Fibroblast of peridontal ligament (primary cell): ENCODE data around the gene ICOSLG.
A peak's percentile ranks its signal among the peaks of the same experiment; 100 is the strongest.
"Not testable (repeated sequence)": the region's sequence is repeated elsewhere in the genome, so short reads cannot be mapped to it uniquely, and the experiment has no call there.

ENCODE experiments used
- DNase-seq: peaks from one replicate; pipeline ENCODE4 v3.0.0-alpha.2; 2010; ENCODE audit errors: extremely low read depth

ICOSLG gene

GRCh38 chr21:44225605-44226004 lies 15.1 kb downstream of the ICOSLG start:
- not testable (repeated sequence) for DNase-seq

GRCh38 chr21:44223334-44223733 lies 17.4 kb downstream of the ICOSLG start:
- DNase-seq, result not testable (repeated sequence)

- not testable (repeated sequence) for DNase-seq
These were observed 20.1 kb downstream of the ICOSLG start for GRCh38 chr21:44220674-44221073.

- DNase-seq, result not testable (repeated sequence)
These were observed 22.3 kb downstream of the ICOSLG start for GRCh38 chr21:44218461-44218860.

- not testable (repeated sequence) for DNase-seq
These were observed 28.8 kb downstream of the ICOSLG start for GRCh38 chr21:44211978-44212377.

- not testable (repeated sequence) for DNase-seq
These were observed 29.2 kb downstream of the ICOSLG start for GRCh38 chr21:44211574-44211973.

- not testable (repeated sequence) for DNase-seq
These were observed 32.7 kb downstream of the ICOSLG start for GRCh38 chr21:44207860-44208646.

GRCh38 chr21:44206698-44207676 lies 33.8 kb downstream of the ICOSLG start:
- DNase-seq, result not testable (repeated sequence)

GRCh38 chr21:44206187-44206586 lies 34.6 kb downstream of the ICOSLG start:
- DNase-seq, result not testable (repeated sequence)

GRCh38 chr21:44202590-44203299 lies 38.0 kb downstream of the ICOSLG start:
- DNase-seq, result not testable (repeated sequence)

- not testable (repeated sequence) for DNase-seq
These were observed 40.7 kb downstream of the ICOSLG start for GRCh38 chr21:44199997-44200396.

GRCh38 chr21:44199448-44199847 lies 41.3 kb downstream of the ICOSLG start:
- DNase-seq, result no peak

- DNase-seq, result not testable (repeated sequence)
These were observed 43.6 kb downstream of the ICOSLG start for GRCh38 chr21:44197156-44197516.

GRCh38 chr21:44196212-44197155 lies 44.3 kb downstream of the ICOSLG start:
- not testable (repeated sequence) for DNase-seq

GRCh38 chr21:44194888-44195287 lies 45.9 kb downstream of the ICOSLG start:
- DNase-seq, result peak; percentile 52

GRCh38 chr21:44194451-44194850 lies 46.3 kb downstream of the ICOSLG start:
- not testable (repeated sequence) for DNase-seq

- not testable (repeated sequence) for DNase-seq
These were observed 47.6 kb downstream of the ICOSLG start for GRCh38 chr21:44193108-44193507.

- peak; percentile 20 for DNase-seq
These were observed 50.1 kb downstream of the ICOSLG start for GRCh38 chr21:44190349-44191271.

- DNase-seq, result not testable (repeated sequence)
These were observed 55.9 kb downstream of the ICOSLG start for GRCh38 chr21:44184862-44185261.
